Measurements from ENCODE around the gene MARCKSL1. TPM values are rescaled to one million over a fixed set of nuclear protein-coding genes. Genes with fewer than 3 reads are reported as not detected.
A peak's percentile ranks its signal among the peaks of the same experiment; 100 is the strongest.

MARCKSL1 gene
- total and polyA plus RNA-seq, 2 of the 13 experiments (the other 11 are each of a cell fraction or from before 2014, with no cell fraction given), result 81.9 to 155 TPM

DNA sequence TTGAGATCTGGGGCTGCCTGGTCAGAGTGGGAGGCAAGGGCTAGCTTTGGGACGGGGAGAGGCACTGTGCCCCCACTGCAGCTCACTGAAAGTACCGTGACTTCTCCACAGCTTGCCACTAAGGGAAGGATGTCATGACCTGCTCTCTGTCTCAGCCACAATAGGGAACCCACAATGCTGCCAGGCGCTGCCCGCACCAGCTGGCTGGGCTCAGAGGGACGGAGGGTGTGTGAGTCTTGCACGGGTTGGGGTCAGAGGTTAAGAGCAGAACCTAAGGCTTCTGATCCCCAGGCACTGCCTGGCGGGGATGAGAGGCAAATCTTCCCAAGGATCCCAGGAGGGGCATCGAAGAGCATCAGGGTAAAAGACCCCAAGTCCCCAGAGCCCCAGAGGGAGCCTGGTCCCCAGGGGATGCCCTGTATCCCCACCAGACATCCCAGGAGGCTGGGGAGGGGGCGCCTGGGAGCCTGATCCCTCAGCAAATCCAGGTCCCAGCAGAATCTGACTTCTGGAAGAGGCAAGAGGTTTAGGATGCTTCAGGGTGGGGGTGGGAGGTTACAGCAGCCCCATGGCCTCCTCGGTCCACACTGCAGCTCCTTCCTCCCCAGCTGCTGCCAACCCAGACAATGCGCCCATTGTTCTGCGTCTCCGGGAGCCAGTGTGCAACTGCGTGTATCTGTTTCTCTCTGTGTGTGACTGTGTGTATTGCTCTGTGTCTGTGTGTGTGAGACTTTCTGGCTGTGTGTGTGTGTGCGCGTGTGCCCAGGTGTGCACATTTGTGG, 2.0 kb upstream of the MARCKSL1 start (continued):
- TF ChIP-seq, protein P1, sequence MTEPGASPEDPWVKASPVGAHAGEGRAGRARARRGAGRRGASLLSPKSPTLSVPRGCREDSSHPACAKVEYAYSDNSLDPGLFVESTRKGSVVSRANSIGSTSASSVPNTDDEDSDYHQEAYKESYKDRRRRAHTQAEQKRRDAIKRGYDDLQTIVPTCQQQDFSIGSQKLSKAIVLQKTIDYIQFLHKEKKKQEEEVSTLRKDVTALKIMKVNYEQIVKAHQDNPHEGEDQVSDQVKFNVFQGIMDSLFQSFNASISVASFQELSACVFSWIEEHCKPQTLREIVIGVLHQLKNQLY (CRISPR knock-in tag; IDR thresholded peaks at IDR 0.05), result no peak
- TF ChIP-seq MAZ (IDR thresholded peaks at IDR 0.05; ENCODE audit: borderline replicate concordance, low read depth, low read length), result no peak
- no peak for TF ChIP-seq MAZ (CRISPR knock-in tag; IDR thresholded peaks at IDR 0.05; ENCODE audit: low read depth)
- no peak for TF ChIP-seq GLI4 (CRISPR knock-in tag; IDR thresholded peaks at IDR 0.05; ENCODE audit: borderline replicate concordance)
- TF ChIP-seq PPARG (CRISPR knock-in tag; conservative IDR thresholded peaks at IDR 0.05), result no peak
- peak; percentile 46 for TF ChIP-seq CEBPG (CRISPR knock-in tag; IDR thresholded peaks at IDR 0.05)
- no peak for TF ChIP-seq KLF6 (CRISPR knock-in tag; IDR thresholded peaks at IDR 0.05)
- no peak for TF ChIP-seq PCBP2 (optimal IDR thresholded peaks at IDR 0.05; ENCODE audit: low read depth, low read length, poor library complexity, severe bottlenecking)
- no peak for TF ChIP-seq CAMTA2 (CRISPR knock-in tag; IDR thresholded peaks at IDR 0.05; ENCODE audit: borderline replicate concordance)
- TF ChIP-seq ZNF180 (CRISPR knock-in tag; IDR thresholded peaks at IDR 0.05; ENCODE audit: borderline replicate concordance, low read depth), result no peak
- TF ChIP-seq POLR2AphosphoS5 (IDR thresholded peaks at IDR 0.05; ENCODE audit: low read depth, low read length), result no peak
- TF ChIP-seq HOXD1 (CRISPR knock-in tag; IDR thresholded peaks at IDR 0.05), result no peak
- TF ChIP-seq, protein P2, sequence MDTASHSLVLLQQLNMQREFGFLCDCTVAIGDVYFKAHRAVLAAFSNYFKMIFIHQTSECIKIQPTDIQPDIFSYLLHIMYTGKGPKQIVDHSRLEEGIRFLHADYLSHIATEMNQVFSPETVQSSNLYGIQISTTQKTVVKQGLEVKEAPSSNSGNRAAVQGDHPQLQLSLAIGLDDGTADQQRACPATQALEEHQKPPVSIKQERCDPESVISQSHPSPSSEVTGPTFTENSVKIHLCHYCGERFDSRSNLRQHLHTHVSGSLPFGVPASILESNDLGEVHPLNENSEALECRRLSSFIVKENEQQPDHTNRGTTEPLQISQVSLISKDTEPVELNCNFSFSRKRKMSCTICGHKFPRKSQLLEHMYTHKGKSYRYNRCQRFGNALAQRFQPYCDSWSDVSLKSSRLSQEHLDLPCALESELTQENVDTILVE (CRISPR knock-in tag; IDR thresholded peaks at IDR 0.05), result no peak
- TF ChIP-seq CENPT (CRISPR knock-in tag; IDR thresholded peaks at IDR 0.05; ENCODE audit: low read depth), result no peak
- peak; percentile 27; the same call in 1 of the 2 replicates for TF ChIP-seq HOXA3 (CRISPR knock-in tag; IDR thresholded peaks at IDR 0.05)
- TF ChIP-seq, protein P3, sequence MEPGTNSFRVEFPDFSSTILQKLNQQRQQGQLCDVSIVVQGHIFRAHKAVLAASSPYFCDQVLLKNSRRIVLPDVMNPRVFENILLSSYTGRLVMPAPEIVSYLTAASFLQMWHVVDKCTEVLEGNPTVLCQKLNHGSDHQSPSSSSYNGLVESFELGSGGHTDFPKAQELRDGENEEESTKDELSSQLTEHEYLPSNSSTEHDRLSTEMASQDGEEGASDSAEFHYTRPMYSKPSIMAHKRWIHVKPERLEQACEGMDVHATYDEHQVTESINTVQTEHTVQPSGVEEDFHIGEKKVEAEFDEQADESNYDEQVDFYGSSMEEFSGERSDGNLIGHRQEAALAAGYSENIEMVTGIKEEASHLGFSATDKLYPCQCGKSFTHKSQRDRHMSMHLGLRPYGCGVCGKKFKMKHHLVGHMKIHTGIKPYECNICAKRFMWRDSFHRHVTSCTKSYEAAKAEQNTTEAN (CRISPR knock-in tag; conservative IDR thresholded peaks at IDR 0.05), result peak; percentile 99
- no peak for TF ChIP-seq ZNF652 (CRISPR knock-in tag; IDR thresholded peaks at IDR 0.05; ENCODE audit: borderline replicate concordance, low read depth)
- TF ChIP-seq ZNF768 (CRISPR knock-in tag; IDR thresholded peaks at IDR 0.05), result no peak
- no peak for TF ChIP-seq AGO2 (optimal IDR thresholded peaks at IDR 0.05; ENCODE audit: low read depth, low read length)
- TF ChIP-seq ZEB1 (IDR thresholded peaks at IDR 0.05; ENCODE audit: insufficient replicate concordance, low read depth), result no peak
- TF ChIP-seq, protein P4, sequence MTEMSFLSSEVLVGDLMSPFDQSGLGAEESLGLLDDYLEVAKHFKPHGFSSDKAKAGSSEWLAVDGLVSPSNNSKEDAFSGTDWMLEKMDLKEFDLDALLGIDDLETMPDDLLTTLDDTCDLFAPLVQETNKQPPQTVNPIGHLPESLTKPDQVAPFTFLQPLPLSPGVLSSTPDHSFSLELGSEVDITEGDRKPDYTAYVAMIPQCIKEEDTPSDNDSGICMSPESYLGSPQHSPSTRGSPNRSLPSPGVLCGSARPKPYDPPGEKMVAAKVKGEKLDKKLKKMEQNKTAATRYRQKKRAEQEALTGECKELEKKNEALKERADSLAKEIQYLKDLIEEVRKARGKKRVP (CRISPR knock-in tag; IDR thresholded peaks at IDR 0.05), result no peak
- TF ChIP-seq, protein P5, sequence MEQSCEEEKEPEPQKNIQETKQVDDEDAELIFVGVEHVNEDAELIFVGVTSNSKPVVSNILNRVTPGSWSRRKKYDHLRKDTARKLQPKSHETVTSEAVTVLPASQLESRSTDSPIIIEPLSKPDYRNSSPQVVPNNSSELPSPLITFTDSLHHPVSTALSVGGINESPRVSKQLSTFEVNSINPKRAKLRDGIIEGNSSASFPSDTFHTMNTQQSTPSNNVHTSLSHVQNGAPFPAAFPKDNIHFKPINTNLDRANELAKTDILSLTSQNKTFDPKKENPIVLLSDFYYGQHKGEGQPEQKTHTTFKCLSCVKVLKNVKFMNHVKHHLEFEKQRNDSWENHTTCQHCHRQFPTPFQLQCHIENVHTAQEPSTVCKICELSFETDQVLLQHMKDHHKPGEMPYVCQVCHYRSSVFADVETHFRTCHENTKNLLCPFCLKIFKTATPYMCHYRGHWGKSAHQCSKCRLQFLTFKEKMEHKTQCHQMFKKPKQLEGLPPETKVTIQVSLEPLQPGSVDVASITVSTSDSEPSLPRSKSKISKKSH (CRISPR knock-in tag; IDR thresholded peaks at IDR 0.05; ENCODE audit: borderline replicate concordance), result no peak
- TF ChIP-seq ZNF776 (CRISPR knock-in tag; IDR thresholded peaks at IDR 0.05), result no peak
- no peak for TF ChIP-seq ATRX (CRISPR knock-in tag; IDR thresholded peaks at IDR 0.05; ENCODE audit: borderline replicate concordance)
- no peak for TF ChIP-seq SMC3 (IDR thresholded peaks at IDR 0.05; ENCODE audit: low read length)
- no peak for TF ChIP-seq ARHGAP35 (CRISPR knock-in tag; IDR thresholded peaks at IDR 0.05; ENCODE audit: borderline replicate concordance)

Data from HepG2 (cell line).